H1 (cell line): ENCODE measurements around the gene OCLN. TPM values are rescaled to one million over a fixed set of nuclear protein-coding genes. Genes with fewer than 3 reads are reported as not detected.

ENCODE experiments used
- CTCF ChIA-PET: fragments of 300-600 bp; sonication (Branson Sonifier 250); formaldehyde crosslinking; loops from one replicate; lab custom pipeline; 2021; ENCODE audit not compliant: partially characterized antibody; lab: Charles Lee
- POLR2A ChIA-PET: fragments of 300-600 bp; sonication (Branson Sonifier 250); formaldehyde crosslinking; loops from one replicate; lab custom pipeline; 2021; ENCODE audit warnings: inconsistent platforms; ENCODE audit not compliant: partially characterized antibody; lab: Charles Lee
- DNase-seq, 2 experiments: peaks; one replicate each; pipeline versions ENCODE4 v3.0.0 to v3.0.0-alpha.2; 2010 to 2022; ENCODE audit warnings: low spot score in 2 of 2, low read depth in 1 of 2, mixed read lengths in 1 of 2
- FAIRE-seq: peaks from 2 replicates; lab custom pipeline; 2011; peaks lifted over from hg19 to GRCh38; lab: Jason Lieb, UNC
- H2AFZ ChIP-seq: 2 replicates; pipeline ENCODE4 v1.8.1; 2012; ENCODE audit warnings: low read length, inconsistent platforms
- H2AK5ac ChIP-seq: 2 replicates; pipeline ENCODE4 v1.6.1; 2013; ENCODE audit warnings: low read depth, low read length
- H2BK120ac ChIP-seq: replicated peaks from 2 replicates; pipeline ENCODE3; 2013; ENCODE audit warnings: low read depth, low read length, inconsistent platforms
- H2BK12ac ChIP-seq: 2 replicates; pipeline ENCODE4 v1.6.1; 2013; ENCODE audit warnings: low read depth, low read length
- H2BK15ac ChIP-seq: 2 replicates; pipeline ENCODE4 v1.6.1; 2013; ENCODE audit warnings: low read length
- H2BK20ac ChIP-seq: 2 replicates; pipeline ENCODE4 v1.6.1; 2013; ENCODE audit warnings: low read length
- H2BK5ac ChIP-seq: 2 replicates; pipeline ENCODE4 v1.6.1; 2013; ENCODE audit warnings: low read depth, low read length
- H3K14ac ChIP-seq: 2 replicates; pipeline ENCODE4 v1.6.1; 2013; ENCODE audit warnings: inconsistent platforms; ENCODE audit not compliant: insufficient read length
- H3K18ac ChIP-seq: 2 replicates; pipeline ENCODE4 v1.6.1; 2013; ENCODE audit warnings: low read length; ENCODE audit errors: extremely low read depth
- H3K23ac ChIP-seq: 2 replicates; pipeline ENCODE4 v1.6.1; 2013; ENCODE audit warnings: inconsistent platforms; ENCODE audit not compliant: insufficient read length
- H3K23me2 ChIP-seq: 2 replicates; pipeline ENCODE4 v1.6.1; 2013; ENCODE audit warnings: low read depth, low read length
- H3K27ac ChIP-seq: 2 replicates; pipeline ENCODE4 v1.6.1; 2011; ENCODE audit warnings: low read depth, low read length, inconsistent platforms
- H3K27me3 ChIP-seq, 4 experiments: replicated peaks in 1 of 4; 1 replicate in 1 of 4; 2 replicates in 3 of 4; pipeline versions ENCODE4 v1.6.1 to v1.8.1; 2011 to 2013; ENCODE audit warnings: low read length in 3 of 4, mild to moderate bottlenecking in 3 of 4, inconsistent platforms in 2 of 4, mixed read lengths in 2 of 4, moderate library complexity in 1 of 4; ENCODE audit not compliant: control insufficient read depth in 3 of 4, insufficient read depth in 3 of 4; ENCODE audit errors: extremely low read depth in 1 of 4
- H3K36me3 ChIP-seq, 4 experiments: 2 replicates each; pipeline versions ENCODE4 v1.6.1 to v1.8.1; 2011 to 2013; ENCODE audit warnings: mild to moderate bottlenecking in 4 of 4, low read length in 3 of 4, moderate library complexity in 2 of 4, control low read depth in 1 of 4, inconsistent platforms in 1 of 4; ENCODE audit not compliant: insufficient read depth in 4 of 4, control insufficient read depth in 2 of 4
- H3K4ac ChIP-seq: replicated peaks from 2 replicates; pipeline ENCODE3; 2013; ENCODE audit warnings: low read length, low read depth, mixed read lengths, inconsistent platforms; ENCODE audit not compliant: insufficient read length
- H3K4me1 ChIP-seq, 4 experiments: replicated peaks in 1 of 4; 1 replicate in 1 of 4; 2 replicates in 3 of 4; pipeline versions ENCODE4 v1.6.1 to v1.8.1; 2011 to 2013; ENCODE audit warnings: low read length in 3 of 4, inconsistent platforms in 2 of 4, mixed read lengths in 1 of 4; ENCODE audit not compliant: insufficient read depth in 4 of 4, control insufficient read depth in 3 of 4
- H3K4me2 ChIP-seq, 2 experiments: 2 replicates each; pipeline versions ENCODE4 v1.6.1 to v1.8.1; 2011 to 2013; ENCODE audit warnings: low read depth in 2 of 2, low read length in 2 of 2, control low read depth in 1 of 2, inconsistent platforms in 1 of 2, mild to moderate bottlenecking in 1 of 2; ENCODE audit not compliant: insufficient read depth in 1 of 2
- H3K4me3 ChIP-seq, 4 experiments: fragments of 200-600, 300-600 bp in 1 of 4; sonication (generic), shearing (Covaris generic), sonication (Bioruptor Twin) in 1 of 4; 2 replicates each; pipeline versions ENCODE4 v1.5.1 to v1.8.1; 2011 to 2016; ENCODE audit warnings: low read length in 4 of 4, low read depth in 3 of 4, control low read depth in 2 of 4, inconsistent platforms in 2 of 4, mild to moderate bottlenecking in 2 of 4, mixed read lengths in 1 of 4, moderate library complexity in 1 of 4; ENCODE audit not compliant: insufficient read depth in 2 of 4; ENCODE audit errors: extremely low read depth in 1 of 4
- H3K56ac ChIP-seq: replicated peaks from 2 replicates; pipeline ENCODE3; 2013; ENCODE audit warnings: low read depth, mild to moderate bottlenecking, mixed read lengths, low read length, inconsistent platforms; ENCODE audit not compliant: insufficient read length
- H3K79me1 ChIP-seq: 2 replicates; pipeline ENCODE4 v1.6.1; 2013; ENCODE audit warnings: low read depth, low read length, control low read depth
- H3K79me2 ChIP-seq, 2 experiments: 2 replicates each; pipeline versions ENCODE4 v1.6.1 to v1.8.1; 2012 to 2013; ENCODE audit warnings: low read length in 2 of 2, mild to moderate bottlenecking in 2 of 2, inconsistent platforms in 1 of 2; ENCODE audit not compliant: insufficient read depth in 2 of 2, control insufficient read depth in 1 of 2
- H3K9ac ChIP-seq, 4 experiments: replicated peaks in 1 of 4; 1 replicate in 1 of 4; 2 replicates in 3 of 4; pipeline versions ENCODE4 v1.6.1 to v1.8.1; 2011 to 2013; ENCODE audit warnings: low read depth in 3 of 4, low read length in 3 of 4, control low read depth in 2 of 4, mild to moderate bottlenecking in 2 of 4, moderate library complexity in 2 of 4, inconsistent platforms in 1 of 4; ENCODE audit errors: extremely low read depth in 1 of 4
- H3K9me3 ChIP-seq, 2 experiments: 2 replicates each; pipeline versions ENCODE4 v1.6.1 to v1.8.1; 2012 to 2013; ENCODE audit warnings: mild to moderate bottlenecking in 2 of 2, moderate library complexity in 2 of 2, control low read depth in 1 of 2, inconsistent platforms in 1 of 2, low read depth in 1 of 2, low read length in 1 of 2, mixed read lengths in 1 of 2; ENCODE audit not compliant: insufficient read depth in 2 of 2
- H4K20me1 ChIP-seq, 2 experiments: replicated peaks in 1 of 2; 2 replicates each; pipeline versions ENCODE3 to v1.8.1; 2011 to 2013; ENCODE audit warnings: inconsistent platforms in 2 of 2, low read length in 2 of 2, mild to moderate bottlenecking in 1 of 2; ENCODE audit not compliant: insufficient read depth in 2 of 2, control insufficient read depth in 1 of 2
- H4K5ac ChIP-seq: 2 replicates; pipeline ENCODE4 v1.6.1; 2013; ENCODE audit warnings: low read length, low read depth, mixed read lengths, inconsistent platforms; ENCODE audit not compliant: insufficient read length
- H4K8ac ChIP-seq: 2 replicates; pipeline ENCODE4 v1.8.0; 2013; ENCODE audit warnings: mild to moderate bottlenecking, moderate library complexity, low read length, inconsistent platforms; ENCODE audit not compliant: insufficient read depth; ENCODE audit errors: extremely low read depth
- H4K91ac ChIP-seq: replicated peaks from 2 replicates; pipeline ENCODE3; 2013; ENCODE audit warnings: low read length, mixed read lengths, inconsistent platforms; ENCODE audit not compliant: insufficient read length
- BRCA1 ChIP-seq: IDR thresholded peaks from 2 replicates; pipeline ENCODE4 v1.6.1; 2012; ENCODE audit warnings: low read depth, low read length, improper control_type of control experiment
- CHD2 ChIP-seq: IDR thresholded peaks from 2 replicates; pipeline ENCODE4 v1.6.1; 2012; ENCODE audit warnings: low read length, improper control_type of control experiment
- KDM4A ChIP-seq: IDR thresholded peaks from one replicate; pipeline ENCODE4 v1.7.1; 2012; ENCODE audit warnings: low read depth, mild to moderate bottlenecking, moderate library complexity, low read length, inconsistent platforms; ENCODE audit not compliant: severe bottlenecking
- RAD21 ChIP-seq, 2 experiments: IDR thresholded peaks in 1 of 2; conservative IDR thresholded peaks in 1 of 2; 2 replicates each; pipeline ENCODE4 v1.6.1; 2011; ENCODE audit warnings: low read depth in 2 of 2, low read length in 2 of 2, improper control_type of control experiment in 1 of 2, inconsistent platforms in 1 of 2, mild to moderate bottlenecking in 1 of 2, moderate library complexity in 1 of 2
- RXRA ChIP-seq: IDR thresholded peaks from 2 replicates; pipeline ENCODE4 v1.6.1; 2011; ENCODE audit warnings: low read depth, mild to moderate bottlenecking, low read length, moderate library complexity; ENCODE audit not compliant: insufficient read depth
- SUZ12 ChIP-seq: fragments of 200-600 bp; sonication (generic); IDR thresholded peaks from 2 replicates; pipeline ENCODE4 v1.6.1; 2012; ENCODE audit warnings: mild to moderate bottlenecking, inconsistent platforms, low read length, moderate library complexity, mixed read lengths
- TAF1 ChIP-seq: IDR thresholded peaks from 2 replicates; pipeline ENCODE4 v1.6.1; 2011; ENCODE audit warnings: mild to moderate bottlenecking, low read depth, low read length
- WGBS, 2 experiments: shearing (Covaris generic) in 1 of 2; methylation state at CpG; one replicate each; pipeline versions ENCODE4 v1.1.6 to v1.1.7; 2013 to 2015; ENCODE audit warnings: low lambda C conversion rate in 2 of 2, mixed read lengths in 2 of 2, inconsistent platforms in 1 of 2, low coverage in 1 of 2, missing lambda C conversion rate in 1 of 2; ENCODE audit not compliant: insufficient replicate concordance in 2 of 2, insufficient coverage in 1 of 2, insufficient read length in 1 of 2; ENCODE audit errors: extremely low coverage in 1 of 2, missing lambda C conversion rate in 1 of 2; 5-methylcytosine and 5-hydroxymethylcytosine counted together
- polyA plus RNA-seq, 7 experiments: library from polyadenylated mRNA; depleted of rRNA in 3 of 7; stranded (reverse) in 5 of 7; unstranded in 2 of 7; fragments of >200 nt in 5 of 7; fragments of 200-250 nt in 2 of 7; gene quantifications; 1 replicate in 5 of 7; 2 replicates in 1 of 7; 4 replicates in 1 of 7; pipeline versions ENCODE4 v1.2.1 to v1.2.3, GENCODE V29; 2011 to 2013; ENCODE audit warnings: missing spikeins in 2 of 7, mixed read lengths in 2 of 7
- total RNA-seq: library from RNA; stranded (reverse); fragmentation: NEBNext Ultra II Directional; extraction: Animal tissue kit (Norgen Biotek cat#: 25700); gene quantifications from 2 replicates; pipeline ENCODE4 v1.2.1, GENCODE V29; 2021
- TF ChIP-seq, protein P1 (sequence below): IDR thresholded peaks from 2 replicates; pipeline ENCODE4 v1.6.1; 2012; ENCODE audit warnings: low read length, inconsistent platforms

OCLN gene
- total and polyA plus RNA-seq, 2 of the 8 experiments (the other 6 are each of a cell fraction or from before 2014, with no cell fraction given): 27.9 to 85.5 TPM

DNA sequence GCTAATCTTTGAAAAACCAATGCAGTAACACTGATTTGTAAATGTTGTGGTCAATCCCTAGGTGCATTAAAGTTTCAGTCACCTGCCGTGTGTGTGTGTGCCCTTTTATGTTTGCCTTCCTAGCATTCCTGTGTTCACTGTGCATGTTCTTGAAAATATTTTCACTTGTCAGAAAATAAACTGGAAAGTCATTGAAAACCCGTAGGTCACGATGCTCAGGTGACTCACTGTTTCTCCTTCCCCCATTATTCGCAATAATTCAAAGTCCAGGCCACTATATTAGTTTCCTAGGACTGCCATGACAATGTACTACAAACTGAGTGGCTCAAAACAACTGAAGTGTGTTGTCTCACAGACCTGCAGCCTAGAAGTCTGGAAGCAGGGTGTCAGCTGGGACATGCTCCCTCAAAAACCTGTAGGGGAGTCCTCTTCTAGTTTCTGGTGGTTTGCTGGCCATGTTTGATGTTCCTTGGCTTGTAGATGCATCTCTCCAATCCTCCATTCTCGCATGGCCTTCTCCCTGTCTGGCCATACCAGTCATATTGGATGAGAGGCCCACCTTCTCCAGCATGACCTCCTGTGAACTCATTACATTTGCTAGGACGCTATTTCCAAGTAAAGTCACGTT lies 48.3 kb upstream of the OCLN start:
- Histone ChIP-seq H4K20me1 (no peaks in the 10 kb centered on the region), H3K4ac (no peak overlapping the region), H3K27me3 (no peaks in the 10 kb centered on the region), H3K23ac (no peak overlapping the region), H3K14ac (no peak overlapping the region), H3K56ac (no peak overlapping the region), H3K79me1 (no peaks in the 10 kb centered on the region), H3K36me3 (peaks cover 0 to 12% (median 0%) of the 10 kb centered on the region in 4 experiments; a peak in 3 of 8 replicates), H2AK5ac (no peak overlapping the region), H4K5ac (no peak overlapping the region), H3K23me2 (no peaks in the 10 kb centered on the region), H3K4me2 (no peak overlapping the region), H2BK12ac (no peak overlapping the region), H3K18ac (no peak overlapping the region), H2BK5ac (no peak overlapping the region), H3K79me2 (no peaks in the 10 kb centered on the region), H4K91ac (no peak overlapping the region), H3K9me3 (no peaks in the 10 kb centered on the region), H3K4me1 (no peaks in the 10 kb centered on the region), H2BK120ac (no peak overlapping the region), H2BK20ac (no peak overlapping the region), H4K8ac (no peak overlapping the region), H3K27ac (no peak overlapping the region), H3K9ac (no peak overlapping the region), H3K4me3 (no peak overlapping the region), H2BK15ac (no peak overlapping the region), H2AFZ (no peak overlapping the region)
- WGBS, 2 experiments: 89% methylated on average over 7 of the region's 7 CpGs; no CpG with 5 or more reads in 1 of the 2 experiments
- DNase-seq (peak in 1 of 2 experiments; percentile 23), FAIRE-seq (no peak)
- ChIA-PET POLR2A (interaction anchor here (1.0 to 1.4 kb wide), 3 partner anchors 11 to 29 kb away, joined by 3 read pairs; no protein-coding TSS in a partner anchor), CTCF (interaction anchor here (0.6 kb wide), 1 partner anchor 19 kb away, joined by 3 read pairs; no protein-coding TSS in a partner anchor)
- TF ChIP-seq, protein P1, sequence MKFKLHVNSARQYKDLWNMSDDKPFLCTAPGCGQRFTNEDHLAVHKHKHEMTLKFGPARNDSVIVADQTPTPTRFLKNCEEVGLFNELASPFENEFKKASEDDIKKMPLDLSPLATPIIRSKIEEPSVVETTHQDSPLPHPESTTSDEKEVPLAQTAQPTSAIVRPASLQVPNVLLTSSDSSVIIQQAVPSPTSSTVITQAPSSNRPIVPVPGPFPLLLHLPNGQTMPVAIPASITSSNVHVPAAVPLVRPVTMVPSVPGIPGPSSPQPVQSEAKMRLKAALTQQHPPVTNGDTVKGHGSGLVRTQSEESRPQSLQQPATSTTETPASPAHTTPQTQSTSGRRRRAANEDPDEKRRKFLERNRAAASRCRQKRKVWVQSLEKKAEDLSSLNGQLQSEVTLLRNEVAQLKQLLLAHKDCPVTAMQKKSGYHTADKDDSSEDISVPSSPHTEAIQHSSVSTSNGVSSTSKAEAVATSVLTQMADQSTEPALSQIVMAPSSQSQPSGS: no peak
- TF ChIP-seq SUZ12 (no peak), KDM4A (no peak), CHD2 (no peak), TAF1 (no peak), RXRA (no peak), BRCA1 (no peak), RAD21 (IDR thresholded peaks at IDR 0.05 in 1 of 2, conservative IDR thresholded peaks at IDR 0.05 in 1 of 2; ENCODE audit: low read depth in 2 of 2, low read length in 2 of 2) (no peak)
